Neural progenitor cell (in vitro differentiated cells): Measurements from ENCODE around the gene ZNF521. TPM values are rescaled to one million over a fixed set of nuclear protein-coding genes. Genes with fewer than 3 reads are reported as not detected.

Experiments used
- DNase-seq: peaks from one replicate; pipeline ENCODE4 v3.0.0-alpha.2; 2016; ENCODE audit warnings: low spot score
- H2AFZ ChIP-seq: fragments of 200-600 bp; sonication (generic); replicated peaks from 2 replicates; pipeline ENCODE4 v1.6.1; 2016; ENCODE audit warnings: antibody characterized with exemption
- H3F3A ChIP-seq: fragments of 200-600 bp; sonication (generic); 2 replicates; pipeline ENCODE4 v1.6.1; 2016; ENCODE audit warnings: antibody characterized with exemption, low read depth
- H3K27ac ChIP-seq: fragments of 200-600 bp; sonication (generic); 2 replicates; pipeline ENCODE4 v1.5.1; 2016; ENCODE audit warnings: mild to moderate bottlenecking
- H3K27me3 ChIP-seq: fragments of 200-600 bp; sonication (generic); 2 replicates; pipeline ENCODE4 v1.6.1; 2016; ENCODE audit warnings: mild to moderate bottlenecking, moderate library complexity
- H3K36me3 ChIP-seq: fragments of 200-600 bp; sonication (generic); 2 replicates; pipeline ENCODE4 v1.5.1; 2016
- H3K4me1 ChIP-seq: fragments of 200-600 bp; sonication (generic); 2 replicates; pipeline ENCODE4 v1.6.1; 2016; ENCODE audit warnings: mixed run types
- H3K4me2 ChIP-seq: fragments of 200-600 bp; sonication (generic); 2 replicates; pipeline ENCODE4 v1.6.1; 2016
- H3K4me3 ChIP-seq: fragments of 200-600 bp; sonication (generic); 2 replicates; pipeline ENCODE4 v1.5.1; 2016
- H3K79me2 ChIP-seq: fragments of 200-600 bp; sonication (generic); 2 replicates; pipeline ENCODE4 v1.6.1; 2016; ENCODE audit warnings: low read depth
- H3K9ac ChIP-seq: fragments of 200-600 bp; sonication (generic); 2 replicates; pipeline ENCODE4 v1.6.1; 2016
- H3K9me3 ChIP-seq: fragments of 200-600 bp; sonication (generic); 2 replicates; pipeline ENCODE4 v1.5.1; 2016; ENCODE audit warnings: low read depth
- H4K20me1 ChIP-seq: fragments of 200-600 bp; sonication (generic); 2 replicates; pipeline ENCODE4 v1.6.1; 2016; ENCODE audit warnings: low read depth
- H3K27ac Mint-ChIP-seq: 3 replicates; pipeline ENCODE4 v1.8.0; 2021; ENCODE audit warnings: mixed read lengths
- H3K27me3 Mint-ChIP-seq: 2 replicates; pipeline ENCODE4 v1.8.0; 2022; ENCODE audit warnings: low read depth, mild to moderate bottlenecking, inconsistent platforms, moderate library complexity, mixed read lengths; ENCODE audit not compliant: insufficient read depth
- H3K36me3 Mint-ChIP-seq: 3 replicates; pipeline ENCODE4 v1.8.0; 2021; ENCODE audit warnings: mixed read lengths
- H3K4me1 Mint-ChIP-seq: 3 replicates; pipeline ENCODE4 v1.8.0; 2021; ENCODE audit warnings: mixed read lengths
- H3K4me3 Mint-ChIP-seq: 3 replicates; pipeline ENCODE4 v1.8.0; 2021; ENCODE audit warnings: mild to moderate bottlenecking, moderate library complexity, mixed read lengths
- H3K9me3 Mint-ChIP-seq: 3 replicates; pipeline ENCODE4 v1.8.0; 2020; ENCODE audit warnings: mixed read lengths
- EZH2 ChIP-seq: fragments of 200-600 bp; sonication (generic); IDR thresholded peaks from 2 replicates; pipeline ENCODE4 v1.6.1; 2017; ENCODE audit warnings: antibody characterized with exemption, mild to moderate bottlenecking, moderate library complexity
- EZH2phosphoT487 ChIP-seq: fragments of 200-600 bp; sonication (generic); IDR thresholded peaks from 2 replicates; pipeline ENCODE4 v1.6.1; 2017; ENCODE audit warnings: antibody characterized with exemption
- total RNA-seq: library from RNA; depleted of rRNA; stranded (reverse); fragments of >200 nt; gene quantifications from 2 replicates; pipeline ENCODE4 v1.2.3, GENCODE V29; 2015; ENCODE audit warnings: low replicate concordance
- TF ChIP-seq, protein P1 (sequence below): fragments of 200-600 bp; sonication (generic); IDR thresholded peaks from 2 replicates; pipeline ENCODE4 v1.5.1; 2017; ENCODE audit warnings: antibody characterized with exemption, mild to moderate bottlenecking

ZNF521 gene
- total RNA-seq, 1 donor from 2014 or later: 136 TPM

DNA sequence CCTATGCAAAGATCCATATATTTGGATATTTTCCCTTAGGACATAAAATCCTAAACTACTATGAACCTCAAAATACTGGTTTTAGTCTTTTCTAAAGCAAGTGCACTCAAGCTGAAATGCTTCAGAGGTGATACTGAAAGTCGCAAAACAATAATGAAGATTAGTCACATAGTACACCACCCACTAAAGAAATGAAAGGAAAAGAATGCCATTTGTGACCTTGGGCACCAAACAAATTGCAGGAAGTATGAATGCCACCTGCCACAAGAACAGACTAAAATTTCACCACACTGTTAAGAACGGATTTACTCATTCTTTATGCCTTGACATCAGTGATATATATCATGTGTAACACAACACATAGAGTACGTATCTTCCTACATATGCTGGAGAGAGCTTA is 161.5 kb downstream of the ZNF521 start:
- Mint-ChIP-seq H3K9me3 (no peaks in the 10 kb centered on the region), H3K27ac (no peak overlapping the region), H3K36me3 (peaks cover 30% of the 10 kb centered on the region), H3K4me1 (peaks cover 61% of the 10 kb centered on the region), H3K27me3 (no peaks in the 10 kb centered on the region), H3K4me3 (no peak overlapping the region)
- Histone ChIP-seq H3K36me3 (peaks cover 22% of the 10 kb centered on the region), H3K27ac (no peak overlapping the region), H3K4me3 (no peak overlapping the region), H3K27me3 (no peaks in the 10 kb centered on the region), H3F3A (peaks cover 16% of the 10 kb centered on the region), H3K9me3 (no peaks in the 10 kb centered on the region), H2AFZ (no peak overlapping the region), H3K9ac (no peak overlapping the region), H4K20me1 (peaks cover 93% of the 10 kb centered on the region), H3K4me2 (no peak overlapping the region), H3K4me1 (peaks cover 51% of the 10 kb centered on the region), H3K79me2 (peaks cover 60% of the 10 kb centered on the region)
- no peak for TF ChIP-seq EZH2phosphoT487
- TF ChIP-seq, protein P1, sequence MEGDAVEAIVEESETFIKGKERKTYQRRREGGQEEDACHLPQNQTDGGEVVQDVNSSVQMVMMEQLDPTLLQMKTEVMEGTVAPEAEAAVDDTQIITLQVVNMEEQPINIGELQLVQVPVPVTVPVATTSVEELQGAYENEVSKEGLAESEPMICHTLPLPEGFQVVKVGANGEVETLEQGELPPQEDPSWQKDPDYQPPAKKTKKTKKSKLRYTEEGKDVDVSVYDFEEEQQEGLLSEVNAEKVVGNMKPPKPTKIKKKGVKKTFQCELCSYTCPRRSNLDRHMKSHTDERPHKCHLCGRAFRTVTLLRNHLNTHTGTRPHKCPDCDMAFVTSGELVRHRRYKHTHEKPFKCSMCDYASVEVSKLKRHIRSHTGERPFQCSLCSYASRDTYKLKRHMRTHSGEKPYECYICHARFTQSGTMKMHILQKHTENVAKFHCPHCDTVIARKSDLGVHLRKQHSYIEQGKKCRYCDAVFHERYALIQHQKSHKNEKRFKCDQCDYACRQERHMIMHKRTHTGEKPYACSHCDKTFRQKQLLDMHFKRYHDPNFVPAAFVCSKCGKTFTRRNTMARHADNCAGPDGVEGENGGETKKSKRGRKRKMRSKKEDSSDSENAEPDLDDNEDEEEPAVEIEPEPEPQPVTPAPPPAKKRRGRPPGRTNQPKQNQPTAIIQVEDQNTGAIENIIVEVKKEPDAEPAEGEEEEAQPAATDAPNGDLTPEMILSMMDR: no peak
- TF ChIP-seq EZH2: no peak
- no peak for DNase-seq

DNA sequence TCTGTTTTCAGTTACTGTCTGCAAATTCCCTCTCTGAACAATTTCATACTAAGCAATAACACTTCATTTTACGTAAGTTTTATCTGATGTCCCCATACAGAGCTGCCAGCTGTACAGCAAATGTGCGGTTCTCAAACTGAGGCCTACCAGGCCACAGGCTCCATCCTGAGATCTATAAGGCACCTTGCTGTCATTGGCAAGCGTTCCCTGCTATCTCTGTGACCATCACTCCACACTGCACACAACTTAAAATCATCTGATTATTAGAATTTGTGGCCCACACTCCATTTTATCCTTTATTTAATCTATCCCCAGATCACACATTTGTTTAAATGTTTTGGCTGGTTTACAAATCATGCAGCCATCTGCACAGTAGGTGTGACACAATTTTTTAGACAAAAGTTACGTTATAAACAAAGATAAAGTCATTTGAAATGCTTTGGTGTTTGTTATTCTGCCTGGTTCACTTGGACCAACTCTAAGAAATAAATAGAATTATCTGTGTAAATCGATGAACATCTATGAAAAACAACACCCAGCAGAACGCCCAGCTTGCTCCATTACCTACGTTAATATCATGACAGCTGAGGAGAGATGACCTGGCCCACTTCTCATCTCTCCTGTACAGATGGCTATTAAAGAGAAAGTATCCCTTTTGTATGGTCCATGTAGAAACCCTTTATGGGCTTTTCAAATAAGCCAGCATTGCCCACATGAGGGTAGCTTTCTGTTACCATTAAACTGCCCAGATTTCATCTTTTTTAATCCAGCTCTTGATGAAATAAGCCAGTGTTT is 162.4 kb downstream of the ZNF521 start:
- Mint-ChIP-seq H3K4me1 (peaks cover 61% of the 10 kb centered on the region), H3K27ac (no peak overlapping the region), H3K36me3 (peaks cover 25% of the 10 kb centered on the region), H3K27me3 (no peaks in the 10 kb centered on the region), H3K4me3 (no peak overlapping the region), H3K9me3 (no peaks in the 10 kb centered on the region)
- no peak overlapping the region for H3K4me3 ChIP-seq
- no peak for TF ChIP-seq EZH2
- no peak for TF ChIP-seq EZH2phosphoT487
- TF ChIP-seq, protein P1: no peak
- no peak for DNase-seq
- no peaks in the 10 kb centered on the region for H3K9me3 ChIP-seq
- no peak overlapping the region for H3K4me2 ChIP-seq
- peaks cover 15% of the 10 kb centered on the region for H3K36me3 ChIP-seq
- no peak overlapping the region for H3K9ac ChIP-seq
- H4K20me1 ChIP-seq: peaks cover 93% of the 10 kb centered on the region
- peaks cover 68% of the 10 kb centered on the region for H3K79me2 ChIP-seq
- H2AFZ ChIP-seq: no peak overlapping the region
- H3K4me1 ChIP-seq: peaks cover 51% of the 10 kb centered on the region
- H3K27me3 ChIP-seq: no peaks in the 10 kb centered on the region
- H3F3A ChIP-seq: peaks cover 16% of the 10 kb centered on the region
- peak overlapping the region; percentile 74 for H3K27ac ChIP-seq

DNA sequence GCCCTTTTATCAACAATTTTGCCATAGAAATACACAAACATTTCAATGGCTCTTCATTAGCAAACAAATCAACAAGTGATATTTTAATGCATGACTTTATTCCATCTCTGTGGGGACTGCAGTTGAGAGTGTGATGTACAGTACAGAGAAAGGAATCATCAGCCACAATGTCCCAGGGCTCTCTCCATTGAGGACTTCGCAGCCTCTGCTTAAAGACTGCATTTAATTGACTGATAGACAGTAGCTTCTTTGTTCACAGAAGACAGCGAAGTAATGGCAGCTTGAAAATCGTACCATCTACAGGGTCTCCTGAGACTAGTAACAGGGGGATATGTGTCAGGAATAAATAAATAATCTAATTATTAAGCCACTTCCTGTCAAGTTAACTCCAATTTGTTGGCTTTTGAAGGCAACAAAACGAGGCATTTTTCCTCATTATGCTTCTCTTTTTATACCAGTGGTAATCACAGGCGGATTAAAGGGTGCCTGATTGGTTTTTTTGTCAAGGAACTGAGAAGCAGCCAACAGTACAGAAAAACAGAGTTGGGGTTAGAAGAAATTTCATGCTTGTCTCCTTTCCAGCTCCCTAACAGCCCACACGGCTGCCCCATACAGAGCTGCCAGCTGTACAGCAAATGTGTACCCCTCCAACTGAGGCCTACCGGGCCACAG is 164.3 kb downstream of the ZNF521 start:
- peak overlapping the region; percentile 74 for H3K27ac ChIP-seq

More for the DNA sequence above, 164.3 kb downstream of the ZNF521 start:
- no peaks in the 10 kb centered on the region for H3K27me3 ChIP-seq
- H2AFZ ChIP-seq: no peak overlapping the region
- no peaks in the 10 kb centered on the region for H3K9me3 ChIP-seq
- Mint-ChIP-seq H3K36me3 (peaks cover 20% of the 10 kb centered on the region), H3K4me3 (no peak overlapping the region), H3K9me3 (no peaks in the 10 kb centered on the region), H3K27me3 (no peaks in the 10 kb centered on the region), H3K4me1 (peaks cover 61% of the 10 kb centered on the region), H3K27ac (no peak overlapping the region)
- DNase-seq: peak; percentile 21
- no peak overlapping the region for H3K4me3 ChIP-seq
- H4K20me1 ChIP-seq: peaks cover 100% of the 10 kb centered on the region
- peaks cover 16% of the 10 kb centered on the region for H3F3A ChIP-seq
- no peak overlapping the region for H3K9ac ChIP-seq
- H3K36me3 ChIP-seq: peaks cover 9% of the 10 kb centered on the region
- H3K79me2 ChIP-seq: peaks cover 77% of the 10 kb centered on the region
- TF ChIP-seq, protein P1: no peak
- no peak for TF ChIP-seq EZH2phosphoT487
- TF ChIP-seq EZH2: no peak
- H3K4me2 ChIP-seq: peak overlapping the region; percentile 33
- H3K4me1 ChIP-seq: peaks cover 58% of the 10 kb centered on the region
